Measurements from ENCODE around the gene RBM26. TPM values are rescaled to one million over a fixed set of nuclear protein-coding genes. Genes with fewer than 3 reads are reported as not detected.
"Not testable (repeated sequence)": the region's sequence is repeated elsewhere in the genome, so short reads cannot be mapped to it uniquely, and the experiment has no call there.

Gene RBM26
- total RNA-seq, 1 experiment from 2014 or later, result 60.4 TPM

- TF ChIP-seq, protein P1, sequence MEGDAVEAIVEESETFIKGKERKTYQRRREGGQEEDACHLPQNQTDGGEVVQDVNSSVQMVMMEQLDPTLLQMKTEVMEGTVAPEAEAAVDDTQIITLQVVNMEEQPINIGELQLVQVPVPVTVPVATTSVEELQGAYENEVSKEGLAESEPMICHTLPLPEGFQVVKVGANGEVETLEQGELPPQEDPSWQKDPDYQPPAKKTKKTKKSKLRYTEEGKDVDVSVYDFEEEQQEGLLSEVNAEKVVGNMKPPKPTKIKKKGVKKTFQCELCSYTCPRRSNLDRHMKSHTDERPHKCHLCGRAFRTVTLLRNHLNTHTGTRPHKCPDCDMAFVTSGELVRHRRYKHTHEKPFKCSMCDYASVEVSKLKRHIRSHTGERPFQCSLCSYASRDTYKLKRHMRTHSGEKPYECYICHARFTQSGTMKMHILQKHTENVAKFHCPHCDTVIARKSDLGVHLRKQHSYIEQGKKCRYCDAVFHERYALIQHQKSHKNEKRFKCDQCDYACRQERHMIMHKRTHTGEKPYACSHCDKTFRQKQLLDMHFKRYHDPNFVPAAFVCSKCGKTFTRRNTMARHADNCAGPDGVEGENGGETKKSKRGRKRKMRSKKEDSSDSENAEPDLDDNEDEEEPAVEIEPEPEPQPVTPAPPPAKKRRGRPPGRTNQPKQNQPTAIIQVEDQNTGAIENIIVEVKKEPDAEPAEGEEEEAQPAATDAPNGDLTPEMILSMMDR (IDR thresholded peaks at IDR 0.05; ENCODE audit: insufficient read depth in 1 of 2, low read depth in 1 of 2, low read length in 1 of 2, severe bottlenecking in 1 of 2, unreplicated experiment in 1 of 2), result no peak
- H3K27ac Mint-ChIP-seq (ENCODE audit: unreplicated experiment), result no peak overlapping the region
- H3K4me3 Mint-ChIP-seq (ENCODE audit: unreplicated experiment), result no peak overlapping the region
- H3K36me3 Mint-ChIP-seq (ENCODE audit: insufficient read depth, unreplicated experiment), result peaks cover 60% of the 10 kb centered on the region
- H3K9me3 Mint-ChIP-seq (ENCODE audit: unreplicated experiment), result no peaks in the 10 kb centered on the region
- Histone ChIP-seq H3K27me3 (replicated peaks; ENCODE audit: control insufficient read depth, insufficient read depth, low read length) (no peaks in the 10 kb centered on the region), H3K4me1 (no peaks in the 10 kb centered on the region), H3K4me3 (ENCODE audit: low read depth, low read length) (no peak overlapping the region), H3K36me3 (ENCODE audit: control insufficient read depth, insufficient read depth, low read length) (no peaks in the 10 kb centered on the region; the same call in 1 of the 2 replicates), H3K9me3 (no peaks in the 10 kb centered on the region)
- no peaks in the 10 kb centered on the region for H3K27me3 Mint-ChIP-seq (ENCODE audit: insufficient read depth, unreplicated experiment)
- intact Hi-C loops (cut with micrococcal nuclease; ENCODE audit: unreplicated experiment), result no loop called here
- H3K4me1 Mint-ChIP-seq (ENCODE audit: low read depth, unreplicated experiment), result no peaks in the 10 kb centered on the region
- BruUV-seq (replicated peaks), result no TSS peak
- DNase-seq, result no peak
- ChIA-PET POLR2A (no interaction called here), CTCF (no interaction called here)
Measured at GRCh38 chr13:79354285-79354684, 51.8 kb downstream of the RBM26 start.

DNA sequence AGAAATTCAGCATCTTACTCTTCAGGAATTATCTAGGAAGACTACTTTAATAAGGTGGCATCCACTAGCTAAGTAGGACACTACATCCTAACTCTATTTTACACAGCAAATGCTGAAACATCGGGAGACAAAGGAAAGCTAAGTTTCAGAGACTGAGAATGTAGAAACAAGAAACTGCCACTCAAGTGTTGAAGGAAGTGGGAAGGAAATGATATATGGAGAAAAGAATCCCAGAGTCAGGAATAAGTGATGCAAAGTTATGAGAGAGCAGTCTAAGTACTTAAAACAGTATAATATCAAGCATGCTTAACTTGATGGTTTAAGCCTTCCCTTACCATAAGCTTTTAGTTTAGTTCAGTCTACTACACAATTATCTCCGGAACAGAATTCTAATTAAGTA, 52.4 kb downstream of the RBM26 start:
- H3K4me1 Mint-ChIP-seq (ENCODE audit: low read depth, unreplicated experiment), result no peaks in the 10 kb centered on the region
- no peaks in the 10 kb centered on the region for H3K9me3 ChIP-seq
- H3K4me3 Mint-ChIP-seq (ENCODE audit: unreplicated experiment), result no peak overlapping the region
- H3K4me3 ChIP-seq (ENCODE audit: low read depth, low read length), result no peak overlapping the region
- no peaks in the 10 kb centered on the region for H3K36me3 ChIP-seq (ENCODE audit: control insufficient read depth, insufficient read depth, low read length)
- H3K36me3 Mint-ChIP-seq (ENCODE audit: insufficient read depth, unreplicated experiment), result peaks cover 54% of the 10 kb centered on the region
- POLR2A ChIA-PET, result no interaction called here
- no peaks in the 10 kb centered on the region for H3K27me3 ChIP-seq (replicated peaks; ENCODE audit: control insufficient read depth, insufficient read depth, low read length)
- no peak overlapping the region for H3K27ac Mint-ChIP-seq (ENCODE audit: unreplicated experiment)
- intact Hi-C loops (cut with micrococcal nuclease; ENCODE audit: unreplicated experiment), result no loop called here
- no peaks in the 10 kb centered on the region for H3K27me3 Mint-ChIP-seq (ENCODE audit: insufficient read depth, unreplicated experiment)
- CTCF ChIA-PET, result no interaction called here
- no peaks in the 10 kb centered on the region for H3K4me1 ChIP-seq
- DNase-seq, result no peak
- TF ChIP-seq, protein P1 (IDR thresholded peaks at IDR 0.05; ENCODE audit: insufficient read depth in 1 of 2, low read depth in 1 of 2, low read length in 1 of 2, severe bottlenecking in 1 of 2, unreplicated experiment in 1 of 2), result no peak
- no TSS peak for BruUV-seq (replicated peaks)
- no peaks in the 10 kb centered on the region for H3K9me3 Mint-ChIP-seq (ENCODE audit: unreplicated experiment)

GRCh38 chr13:79352107-79352506, 53.9 kb downstream of the RBM26 start:
- peaks cover 49% of the 10 kb centered on the region for H3K36me3 Mint-ChIP-seq (ENCODE audit: insufficient read depth, unreplicated experiment)
- POLR2A ChIA-PET, result no interaction called here
- H3K27me3 Mint-ChIP-seq (ENCODE audit: insufficient read depth, unreplicated experiment), result no peaks in the 10 kb centered on the region
- TF ChIP-seq, protein P1 (IDR thresholded peaks at IDR 0.05; ENCODE audit: insufficient read depth in 1 of 2, low read depth in 1 of 2, low read length in 1 of 2, severe bottlenecking in 1 of 2, unreplicated experiment in 1 of 2), result no peak
- H3K9me3 Mint-ChIP-seq (ENCODE audit: unreplicated experiment), result no peaks in the 10 kb centered on the region
- CTCF ChIA-PET, result no interaction called here
- Histone ChIP-seq H3K36me3 (ENCODE audit: control insufficient read depth, insufficient read depth, low read length) (no peaks in the 10 kb centered on the region), H3K4me3 (ENCODE audit: low read depth, low read length) (no peak overlapping the region), H3K27me3 (replicated peaks; ENCODE audit: control insufficient read depth, insufficient read depth, low read length) (no peaks in the 10 kb centered on the region), H3K4me1 (no peaks in the 10 kb centered on the region), H3K9me3 (no peaks in the 10 kb centered on the region)
- BruUV-seq (replicated peaks), result no TSS peak
- DNase-seq, result no peak
- intact Hi-C loops (cut with micrococcal nuclease; ENCODE audit: unreplicated experiment), result no loop called here
- H3K4me3 Mint-ChIP-seq (ENCODE audit: unreplicated experiment), result no peak overlapping the region
- no peaks in the 10 kb centered on the region for H3K4me1 Mint-ChIP-seq (ENCODE audit: low read depth, unreplicated experiment)
- no peak overlapping the region for H3K27ac Mint-ChIP-seq (ENCODE audit: unreplicated experiment)

DNA sequence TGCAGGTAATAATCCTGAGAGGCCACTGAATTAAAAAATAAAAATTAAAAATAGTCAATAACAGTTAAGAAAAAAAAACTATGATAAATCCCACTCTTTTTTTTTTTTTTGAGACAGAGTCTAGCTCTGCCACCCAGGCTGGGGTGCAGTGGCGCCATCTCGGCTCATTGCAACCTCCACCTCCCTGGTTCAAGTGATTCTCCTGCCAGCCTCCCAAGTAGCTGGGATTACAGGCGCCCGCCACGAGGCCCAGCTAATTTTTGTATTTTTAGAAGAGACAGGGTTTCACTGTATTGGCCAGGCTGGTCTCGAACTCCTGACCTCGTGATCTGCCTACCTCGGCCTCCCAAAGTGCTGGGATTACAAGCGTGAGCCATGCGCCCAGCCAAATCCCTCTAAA, 56.4 kb downstream of the RBM26 start:
- H3K27me3 ChIP-seq (replicated peaks; ENCODE audit: control insufficient read depth, insufficient read depth, low read length); DNase-seq; CTCF ChIA-PET; H3K4me3 Mint-ChIP-seq (ENCODE audit: unreplicated experiment); H3K4me3 ChIP-seq (ENCODE audit: low read depth, low read length); BruUV-seq (replicated peaks); H3K9me3 Mint-ChIP-seq (ENCODE audit: unreplicated experiment); H3K4me1 Mint-ChIP-seq (ENCODE audit: low read depth, unreplicated experiment); POLR2A ChIA-PET; H3K9me3 ChIP-seq; H3K27me3 Mint-ChIP-seq (ENCODE audit: insufficient read depth, unreplicated experiment); H3K4me1 ChIP-seq; H3K36me3 ChIP-seq (ENCODE audit: control insufficient read depth, insufficient read depth, low read length); H3K27ac Mint-ChIP-seq (ENCODE audit: unreplicated experiment): not testable (repeated sequence)
- H3K36me3 Mint-ChIP-seq (ENCODE audit: insufficient read depth, unreplicated experiment), result peaks cover 40% of the 10 kb centered on the region
- intact Hi-C loops (cut with micrococcal nuclease; ENCODE audit: unreplicated experiment), result loop anchor here (5.0 kb wide), 1 partner anchor 43 kb away; no protein-coding TSS in a partner anchor

Data from Caco-2 (cell line).